ENCODE measurements around the gene MRPL55. TPM values are rescaled to one million over a fixed set of nuclear protein-coding genes. Genes with fewer than 3 reads are reported as not detected.

MRPL55 gene
- total and polyA plus RNA-seq, 2 of the 4 experiments (the other 2 are of a cell fraction) = 48.9 to 95.4 TPM

DNA sequence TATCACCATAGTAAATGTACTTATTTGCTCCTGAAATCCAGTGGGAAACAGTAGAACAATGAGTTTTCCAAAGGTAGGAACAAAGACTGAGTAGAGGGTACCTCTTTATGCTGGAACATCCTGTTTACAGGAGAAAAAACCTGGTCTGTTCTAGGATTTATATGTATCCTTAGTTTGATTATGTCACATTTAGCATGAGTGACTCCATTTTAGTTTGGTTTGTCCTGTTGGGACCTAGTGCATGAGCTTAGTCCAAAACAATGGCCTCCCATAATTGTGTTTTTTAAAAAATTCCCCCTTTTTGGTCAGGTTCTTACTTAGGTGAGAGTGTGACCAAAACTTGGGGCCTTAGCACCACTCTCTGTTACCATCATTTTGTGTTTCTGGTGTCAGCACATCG, 3.5 kb upstream of the MRPL55 start:
- DNase-seq (no peak), ATAC-seq (ENCODE audit: low read depth) (no peak)
- Histone ChIP-seq H3K79me1 (ENCODE audit: low read depth in 1 of 2, low read length in 2 of 2) (peaks cover 11 to 30% of the 10 kb centered on the region in 2 experiments; a peak in 3 of 4 replicates), H3K4me2 (ENCODE audit: low read depth, low read length) (no peak overlapping the region), H3K4ac (ENCODE audit: low read depth, low read length) (no peak overlapping the region), H2BK5ac (ENCODE audit: low read depth, low read length, poor library complexity, severe bottlenecking) (no peak overlapping the region), H3K36me3 (ENCODE audit: control insufficient read depth, insufficient read depth, low read length) (peaks cover under 1% of the 10 kb centered on the region; the same call in 1 of the 2 replicates), H3K27me3 (ENCODE audit: control insufficient read depth, insufficient read depth, low read length) (no peaks in the 10 kb centered on the region), H3K56ac (ENCODE audit: extremely low read depth, insufficient read depth, low read length) (no peak overlapping the region), H2BK20ac (ENCODE audit: low read depth, low read length) (no peak overlapping the region), H3K14ac (replicated peaks; ENCODE audit: low read depth, low read length) (no peak overlapping the region), H3K9me3 (ENCODE audit: control insufficient read depth, insufficient read depth, low read length) (no peaks in the 10 kb centered on the region), H3K27ac (ENCODE audit: insufficient read depth, low read length) (no peak overlapping the region), H2AK5ac (ENCODE audit: low read depth, low read length) (no peak overlapping the region), H3K4me3 (ENCODE audit: insufficient read depth, low read depth, low read length) (no peak overlapping the region), H3K9ac (ENCODE audit: low read depth, low read length) (no peak overlapping the region), H2BK15ac (ENCODE audit: low read depth, low read length) (no peak overlapping the region), H2AFZ (replicated peaks; ENCODE audit: low read length, poor library complexity) (no peak overlapping the region), H3K9me1 (ENCODE audit: insufficient read depth, low read length) (no peaks in the 10 kb centered on the region), H3K23ac (ENCODE audit: low read depth, low read length) (no peak overlapping the region), H3K4me1 (ENCODE audit: control insufficient read depth, insufficient read depth, low read length) (peaks cover 3% of the 10 kb centered on the region), H3K18ac (ENCODE audit: low read depth, low read length) (no peak overlapping the region), H2BK120ac (ENCODE audit: low read depth, low read length) (no peak overlapping the region), H4K20me1 (ENCODE audit: insufficient read depth, low read length) (no peaks in the 10 kb centered on the region), H4K8ac (ENCODE audit: low read depth in 2 of 2, low read length in 2 of 2) (no peak overlapping the region), H2AK9ac (replicated peaks; ENCODE audit: low read depth, low read length, poor library complexity) (no peak overlapping the region), H4K91ac (ENCODE audit: insufficient read depth, low read depth, low read length) (no peak overlapping the region), H4K5ac (ENCODE audit: low read depth, low read length) (no peak overlapping the region)
- ChIA-PET POLR2A (ENCODE audit: unreplicated experiment) (interaction anchor here (0.7 kb wide), 1 partner anchor 22 kb away, joined by 3 read pairs; no protein-coding TSS in a partner anchor), CTCF (interaction anchor here (1.4 kb wide), 1 partner anchor 18 kb away, joined by 5 read pairs; no protein-coding TSS in a partner anchor)
- TF ChIP-seq, protein P1, sequence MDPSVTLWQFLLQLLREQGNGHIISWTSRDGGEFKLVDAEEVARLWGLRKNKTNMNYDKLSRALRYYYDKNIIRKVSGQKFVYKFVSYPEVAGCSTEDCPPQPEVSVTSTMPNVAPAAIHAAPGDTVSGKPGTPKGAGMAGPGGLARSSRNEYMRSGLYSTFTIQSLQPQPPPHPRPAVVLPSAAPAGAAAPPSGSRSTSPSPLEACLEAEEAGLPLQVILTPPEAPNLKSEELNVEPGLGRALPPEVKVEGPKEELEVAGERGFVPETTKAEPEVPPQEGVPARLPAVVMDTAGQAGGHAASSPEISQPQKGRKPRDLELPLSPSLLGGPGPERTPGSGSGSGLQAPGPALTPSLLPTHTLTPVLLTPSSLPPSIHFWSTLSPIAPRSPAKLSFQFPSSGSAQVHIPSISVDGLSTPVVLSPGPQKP (IDR thresholded peaks at IDR 0.05; ENCODE audit: borderline replicate concordance, low read depth, low read length) = no peak
- no peak for TF ChIP-seq SMC3 (IDR thresholded peaks at IDR 0.05; ENCODE audit: low read depth, low read length)
- TF ChIP-seq POLR2A (IDR thresholded peaks at IDR 0.05; ENCODE audit: low read depth, low read length) = no peak
- no peak for TF ChIP-seq MAZ (IDR thresholded peaks at IDR 0.05; ENCODE audit: borderline replicate concordance, low read depth, low read length)
- TF ChIP-seq, protein P2, sequence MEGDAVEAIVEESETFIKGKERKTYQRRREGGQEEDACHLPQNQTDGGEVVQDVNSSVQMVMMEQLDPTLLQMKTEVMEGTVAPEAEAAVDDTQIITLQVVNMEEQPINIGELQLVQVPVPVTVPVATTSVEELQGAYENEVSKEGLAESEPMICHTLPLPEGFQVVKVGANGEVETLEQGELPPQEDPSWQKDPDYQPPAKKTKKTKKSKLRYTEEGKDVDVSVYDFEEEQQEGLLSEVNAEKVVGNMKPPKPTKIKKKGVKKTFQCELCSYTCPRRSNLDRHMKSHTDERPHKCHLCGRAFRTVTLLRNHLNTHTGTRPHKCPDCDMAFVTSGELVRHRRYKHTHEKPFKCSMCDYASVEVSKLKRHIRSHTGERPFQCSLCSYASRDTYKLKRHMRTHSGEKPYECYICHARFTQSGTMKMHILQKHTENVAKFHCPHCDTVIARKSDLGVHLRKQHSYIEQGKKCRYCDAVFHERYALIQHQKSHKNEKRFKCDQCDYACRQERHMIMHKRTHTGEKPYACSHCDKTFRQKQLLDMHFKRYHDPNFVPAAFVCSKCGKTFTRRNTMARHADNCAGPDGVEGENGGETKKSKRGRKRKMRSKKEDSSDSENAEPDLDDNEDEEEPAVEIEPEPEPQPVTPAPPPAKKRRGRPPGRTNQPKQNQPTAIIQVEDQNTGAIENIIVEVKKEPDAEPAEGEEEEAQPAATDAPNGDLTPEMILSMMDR (conservative IDR thresholded peaks at IDR 0.05; ENCODE audit: low read depth, low read length) = no peak
- TF ChIP-seq FOS (IDR thresholded peaks at IDR 0.05; ENCODE audit: low read depth, low read length) = no peak
- TF ChIP-seq MAFK (IDR thresholded peaks at IDR 0.05; ENCODE audit: low read depth, low read length) = no peak
- no peak for TF ChIP-seq RFX5 (IDR thresholded peaks at IDR 0.05; ENCODE audit: low read depth, low read length)
- no peak for TF ChIP-seq RCOR1 (IDR thresholded peaks at IDR 0.05; ENCODE audit: insufficient replicate concordance, low read length)
- TF ChIP-seq CEBPB (IDR thresholded peaks at IDR 0.05; ENCODE audit: low read depth, low read length) = no peak
- TF ChIP-seq MXI1 (IDR thresholded peaks at IDR 0.05; ENCODE audit: borderline replicate concordance, low read depth, low read length) = no peak
- TF ChIP-seq RAD21 (IDR thresholded peaks at IDR 0.05; ENCODE audit: low read length) = no peak
- no peak for TF ChIP-seq NFE2L2 (IDR thresholded peaks at IDR 0.05; ENCODE audit: low read depth, low read length)
- TF ChIP-seq CHD1 (IDR thresholded peaks at IDR 0.05; ENCODE audit: low read depth, low read length) = no peak
- no peak for TF ChIP-seq USF2 (IDR thresholded peaks at IDR 0.05; ENCODE audit: low read depth, low read length)
- no peak for TF ChIP-seq BHLHE40 (IDR thresholded peaks at IDR 0.05; ENCODE audit: low read depth, low read length)
- intact Hi-C loops (cut with micrococcal nuclease) (no loop called here), dilution Hi-C loops (cut with HindIII; ENCODE audit: low sequenced_read_pairs, unreplicated experiment) (no loop called here), in situ Hi-C loops (cut with MboI; ENCODE audit: low sequenced_read_pairs) (no loop called here)
- WGBS, 2 experiments (ENCODE audit: extremely low coverage in 2 of 2, insufficient read length in 1 of 2) = no CpG with 5 or more reads among the region's 1 CpG
- no TSS peak for BruUV-seq (replicated peaks)
